Liver (tissue), 9 donors: ENCODE measurements around the gene PHF23. TPM values are rescaled to one million over a fixed set of nuclear protein-coding genes. Genes with fewer than 3 reads are reported as not detected.

Experiments used
- DNase-seq: peaks from one replicate; pipeline ENCODE4 v3.0.0-alpha.2; 2017; ENCODE audit warnings: low spot score
- H3K27ac ChIP-seq, 2 donors: one replicate each; pipeline ENCODE4 v1.7.0; 2013; ENCODE audit warnings: inconsistent platforms in 2 of 2, low read length in 2 of 2, control low read depth in 1 of 2, low read depth in 1 of 2, mild to moderate bottlenecking in 1 of 2
- H3K27me3 ChIP-seq, 4 donors: one replicate each; pipeline versions ENCODE4 v1.6.1 to v1.7.0; 2013; ENCODE audit warnings: low read length in 3 of 4, inconsistent platforms in 1 of 4, mild to moderate bottlenecking in 1 of 4, moderate library complexity in 1 of 4; ENCODE audit not compliant: control insufficient read depth in 4 of 4, insufficient read depth in 4 of 4
- H3K36me3 ChIP-seq, 4 donors: one replicate each; pipeline versions ENCODE4 v1.6.1 to v1.7.0; 2013; ENCODE audit warnings: low read length in 3 of 4, mild to moderate bottlenecking in 3 of 4, low read depth in 1 of 4, moderate library complexity in 1 of 4; ENCODE audit not compliant: control insufficient read depth in 4 of 4, insufficient read depth in 3 of 4
- H3K4me1 ChIP-seq, 4 donors: one replicate each; pipeline versions ENCODE4 v1.6.1 to v1.7.0; 2013; ENCODE audit warnings: low read length in 3 of 4, mild to moderate bottlenecking in 3 of 4, moderate library complexity in 1 of 4; ENCODE audit not compliant: control insufficient read depth in 4 of 4, insufficient read depth in 4 of 4
- H3K4me3 ChIP-seq, 3 donors: one replicate each; pipeline versions ENCODE4 v1.6.1 to v1.7.0; 2013; ENCODE audit warnings: low read length in 3 of 3, control low read depth in 1 of 3, low read depth in 1 of 3, mild to moderate bottlenecking in 1 of 3
- H3K9ac ChIP-seq, 2 donors: one replicate each; pipeline ENCODE4 v1.7.0; 2013; ENCODE audit warnings: low read length in 2 of 2, mild to moderate bottlenecking in 2 of 2, moderate library complexity in 2 of 2, control low read depth in 1 of 2, low read depth in 1 of 2
- H3K9me3 ChIP-seq, 4 donors: one replicate each; pipeline versions ENCODE4 v1.6.1 to v1.7.0; 2013; ENCODE audit warnings: low read length in 3 of 4; ENCODE audit not compliant: control insufficient read depth in 4 of 4
- ATF3 ChIP-seq: IDR thresholded peaks from 2 replicates; pipeline ENCODE4 v1.6.1; 2016; ENCODE audit warnings: antibody characterized with exemption
- EGR1 ChIP-seq, 2 donors: IDR thresholded peaks; 2 replicates each; pipeline ENCODE4 v1.6.1; 2016 to 2018; ENCODE audit warnings: antibody characterized with exemption in 2 of 2, low read depth in 2 of 2
- FOXA1 ChIP-seq: IDR thresholded peaks from 2 replicates; pipeline ENCODE4 v1.6.1; 2016; ENCODE audit warnings: antibody characterized with exemption
- FOXA2 ChIP-seq: IDR thresholded peaks from 2 replicates; pipeline ENCODE4 v1.6.1; 2016; ENCODE audit warnings: antibody characterized with exemption
- GABPA ChIP-seq, 2 donors: IDR thresholded peaks in 1 of 2; conservative IDR thresholded peaks in 1 of 2; 2 replicates each; pipeline ENCODE4 v1.6.1; 2016; ENCODE audit warnings: antibody characterized with exemption in 2 of 2, mild to moderate bottlenecking in 1 of 2, moderate library complexity in 1 of 2
- HNF4A ChIP-seq, 2 donors: conservative IDR thresholded peaks; 2 replicates each; pipeline ENCODE4 v1.6.1; 2016; ENCODE audit warnings: antibody characterized with exemption in 2 of 2, mild to moderate bottlenecking in 2 of 2
- HNF4G ChIP-seq: IDR thresholded peaks from 2 replicates; pipeline ENCODE4 v1.6.1; 2016; ENCODE audit warnings: antibody characterized with exemption
- JUND ChIP-seq, 2 donors: IDR thresholded peaks; 2 replicates each; pipeline ENCODE4 v1.6.1; 2016; ENCODE audit warnings: antibody characterized with exemption in 2 of 2
- MAX ChIP-seq: IDR thresholded peaks from 2 replicates; pipeline ENCODE4 v1.6.1; 2016; ENCODE audit warnings: antibody characterized with exemption
- NR2F2 ChIP-seq: IDR thresholded peaks from 2 replicates; pipeline ENCODE4 v1.6.1; 2016; ENCODE audit warnings: antibody characterized with exemption
- RAD21 ChIP-seq, 2 donors: IDR thresholded peaks; 2 replicates each; pipeline ENCODE4 v1.6.1; 2016; ENCODE audit warnings: antibody characterized with exemption in 2 of 2, mild to moderate bottlenecking in 2 of 2
- RXRA ChIP-seq, 2 donors: IDR thresholded peaks; 2 replicates each; pipeline ENCODE4 v1.6.1; 2017 to 2018; ENCODE audit warnings: antibody characterized with exemption in 2 of 2, mild to moderate bottlenecking in 1 of 2
- SP1 ChIP-seq: IDR thresholded peaks from 2 replicates; pipeline ENCODE4 v1.6.1; 2018; ENCODE audit warnings: antibody characterized with exemption, mild to moderate bottlenecking
- TAF1 ChIP-seq: conservative IDR thresholded peaks from 2 replicates; pipeline ENCODE4 v1.6.1; 2016; ENCODE audit warnings: antibody characterized with exemption, mild to moderate bottlenecking
- YY1 ChIP-seq: IDR thresholded peaks from 2 replicates; pipeline ENCODE4 v1.6.1; 2016; ENCODE audit warnings: antibody characterized with exemption, mild to moderate bottlenecking
- WGBS: extraction: QIAGEN DNeasy Blood & Tissue Kit; methylation state at CpG from one replicate; pipeline ENCODE4 v1.1.7; 2013; 5-methylcytosine and 5-hydroxymethylcytosine counted together
- polyA plus RNA-seq, 2 donors: library from polyadenylated mRNA; stranded (reverse) in 1 of 2; unstranded in 1 of 2; fragments of 200-250 nt in 1 of 2; fragments of >200 nt in 1 of 2; fragmentation: Nextera tagmentation in 1 of 2; extraction: Ambion mirVana in 1 of 2; gene quantifications; one replicate each; pipeline versions ENCODE4 v1.2.1 to v1.2.3, GENCODE V29; 2013 to 2015
- total RNA-seq, 2 donors: library from RNA; depleted of rRNA; stranded (reverse); fragments of >200 nt; gene quantifications; one replicate each; pipeline ENCODE4 v1.2.3, GENCODE V29; 2014
- TF ChIP-seq, protein P1 (sequence below): IDR thresholded peaks from 2 replicates; pipeline ENCODE4 v1.6.1; 2016; ENCODE audit warnings: antibody characterized with exemption, mild to moderate bottlenecking
- TF ChIP-seq, protein P2 (sequence below): fragments of 150-350 bp; IDR thresholded peaks from 2 replicates; pipeline ENCODE4 v1.5.1; 2017; ENCODE audit warnings: improper control_type of control experiment, low read depth, low read length; ENCODE audit not compliant: missing input control
- TF ChIP-seq, protein P3 (sequence below): IDR thresholded peaks from 2 replicates; pipeline ENCODE4 v1.6.1; 2016; ENCODE audit warnings: antibody characterized with exemption
- donor health status: healthy.
- donor health status: healthy.
- donor health status: healthy.
- donor health status: healthy.
- donor health status: healthy.

PHF23 gene
- total and polyA plus RNA-seq, 4 donors = 14.0 to 18.3 (median 15.2) TPM

- Histone ChIP-seq H3K9me3 (no peaks in the 10 kb centered on the region), H3K27ac (no peak overlapping the region), H3K4me1 (peaks cover 8 to 17% (median 13%) of the 10 kb centered on the region in 4 donors), H3K9ac (no peak overlapping the region), H3K27me3 (no peaks in the 10 kb centered on the region), H3K36me3 (no peaks in the 10 kb centered on the region), H3K4me3 (no peak overlapping the region)
- TF ChIP-seq, protein P1, sequence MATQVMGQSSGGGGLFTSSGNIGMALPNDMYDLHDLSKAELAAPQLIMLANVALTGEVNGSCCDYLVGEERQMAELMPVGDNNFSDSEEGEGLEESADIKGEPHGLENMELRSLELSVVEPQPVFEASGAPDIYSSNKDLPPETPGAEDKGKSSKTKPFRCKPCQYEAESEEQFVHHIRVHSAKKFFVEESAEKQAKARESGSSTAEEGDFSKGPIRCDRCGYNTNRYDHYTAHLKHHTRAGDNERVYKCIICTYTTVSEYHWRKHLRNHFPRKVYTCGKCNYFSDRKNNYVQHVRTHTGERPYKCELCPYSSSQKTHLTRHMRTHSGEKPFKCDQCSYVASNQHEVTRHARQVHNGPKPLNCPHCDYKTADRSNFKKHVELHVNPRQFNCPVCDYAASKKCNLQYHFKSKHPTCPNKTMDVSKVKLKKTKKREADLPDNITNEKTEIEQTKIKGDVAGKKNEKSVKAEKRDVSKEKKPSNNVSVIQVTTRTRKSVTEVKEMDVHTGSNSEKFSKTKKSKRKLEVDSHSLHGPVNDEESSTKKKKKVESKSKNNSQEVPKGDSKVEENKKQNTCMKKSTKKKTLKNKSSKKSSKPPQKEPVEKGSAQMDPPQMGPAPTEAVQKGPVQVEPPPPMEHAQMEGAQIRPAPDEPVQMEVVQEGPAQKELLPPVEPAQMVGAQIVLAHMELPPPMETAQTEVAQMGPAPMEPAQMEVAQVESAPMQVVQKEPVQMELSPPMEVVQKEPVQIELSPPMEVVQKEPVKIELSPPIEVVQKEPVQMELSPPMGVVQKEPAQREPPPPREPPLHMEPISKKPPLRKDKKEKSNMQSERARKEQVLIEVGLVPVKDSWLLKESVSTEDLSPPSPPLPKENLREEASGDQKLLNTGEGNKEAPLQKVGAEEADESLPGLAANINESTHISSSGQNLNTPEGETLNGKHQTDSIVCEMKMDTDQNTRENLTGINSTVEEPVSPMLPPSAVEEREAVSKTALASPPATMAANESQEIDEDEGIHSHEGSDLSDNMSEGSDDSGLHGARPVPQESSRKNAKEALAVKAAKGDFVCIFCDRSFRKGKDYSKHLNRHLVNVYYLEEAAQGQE = no peak
- no peak for TF ChIP-seq EGR1 (IDR thresholded peaks at IDR 0.05; ENCODE audit: low read depth in 2 of 2)
- no peak for TF ChIP-seq GABPA (IDR thresholded peaks at IDR 0.05 in 1 of 2, conservative IDR thresholded peaks at IDR 0.05 in 1 of 2)
- no peak for TF ChIP-seq YY1
- TF ChIP-seq, protein P2, sequence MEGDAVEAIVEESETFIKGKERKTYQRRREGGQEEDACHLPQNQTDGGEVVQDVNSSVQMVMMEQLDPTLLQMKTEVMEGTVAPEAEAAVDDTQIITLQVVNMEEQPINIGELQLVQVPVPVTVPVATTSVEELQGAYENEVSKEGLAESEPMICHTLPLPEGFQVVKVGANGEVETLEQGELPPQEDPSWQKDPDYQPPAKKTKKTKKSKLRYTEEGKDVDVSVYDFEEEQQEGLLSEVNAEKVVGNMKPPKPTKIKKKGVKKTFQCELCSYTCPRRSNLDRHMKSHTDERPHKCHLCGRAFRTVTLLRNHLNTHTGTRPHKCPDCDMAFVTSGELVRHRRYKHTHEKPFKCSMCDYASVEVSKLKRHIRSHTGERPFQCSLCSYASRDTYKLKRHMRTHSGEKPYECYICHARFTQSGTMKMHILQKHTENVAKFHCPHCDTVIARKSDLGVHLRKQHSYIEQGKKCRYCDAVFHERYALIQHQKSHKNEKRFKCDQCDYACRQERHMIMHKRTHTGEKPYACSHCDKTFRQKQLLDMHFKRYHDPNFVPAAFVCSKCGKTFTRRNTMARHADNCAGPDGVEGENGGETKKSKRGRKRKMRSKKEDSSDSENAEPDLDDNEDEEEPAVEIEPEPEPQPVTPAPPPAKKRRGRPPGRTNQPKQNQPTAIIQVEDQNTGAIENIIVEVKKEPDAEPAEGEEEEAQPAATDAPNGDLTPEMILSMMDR = no peak
- TF ChIP-seq HNF4A (conservative IDR thresholded peaks at IDR 0.05) = no peak
- no peak for TF ChIP-seq MAX
- no peak for TF ChIP-seq ATF3
- no peak for TF ChIP-seq HNF4G
- no peak for TF ChIP-seq FOXA1
- no peak for TF ChIP-seq JUND (IDR thresholded peaks at IDR 0.05)
- TF ChIP-seq, protein P3, sequence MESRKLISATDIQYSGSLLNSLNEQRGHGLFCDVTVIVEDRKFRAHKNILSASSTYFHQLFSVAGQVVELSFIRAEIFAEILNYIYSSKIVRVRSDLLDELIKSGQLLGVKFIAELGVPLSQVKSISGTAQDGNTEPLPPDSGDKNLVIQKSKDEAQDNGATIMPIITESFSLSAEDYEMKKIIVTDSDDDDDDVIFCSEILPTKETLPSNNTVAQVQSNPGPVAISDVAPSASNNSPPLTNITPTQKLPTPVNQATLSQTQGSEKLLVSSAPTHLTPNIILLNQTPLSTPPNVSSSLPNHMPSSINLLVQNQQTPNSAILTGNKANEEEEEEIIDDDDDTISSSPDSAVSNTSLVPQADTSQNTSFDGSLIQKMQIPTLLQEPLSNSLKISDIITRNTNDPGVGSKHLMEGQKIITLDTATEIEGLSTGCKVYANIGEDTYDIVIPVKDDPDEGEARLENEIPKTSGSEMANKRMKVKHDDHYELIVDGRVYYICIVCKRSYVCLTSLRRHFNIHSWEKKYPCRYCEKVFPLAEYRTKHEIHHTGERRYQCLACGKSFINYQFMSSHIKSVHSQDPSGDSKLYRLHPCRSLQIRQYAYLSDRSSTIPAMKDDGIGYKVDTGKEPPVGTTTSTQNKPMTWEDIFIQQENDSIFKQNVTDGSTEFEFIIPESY = no peak
- TF ChIP-seq SP1 = no peak
- no peak for TF ChIP-seq RAD21 (IDR thresholded peaks at IDR 0.05)
- TF ChIP-seq TAF1 = no peak
- TF ChIP-seq FOXA2 = no peak
- no peak for TF ChIP-seq RXRA (IDR thresholded peaks at IDR 0.05)
- no peak for TF ChIP-seq NR2F2
- no peak for DNase-seq
- 94% methylated on average over 12 of the region's 12 CpGs for WGBS
These were observed 46.4 kb upstream of the PHF23 start for GRCh38 chr17:7285679-7286078.
